ENCODE measurements around the gene MAGIX. TPM values are rescaled to one million over a fixed set of nuclear protein-coding genes. Genes with fewer than 3 reads are reported as not detected.
"Not testable (repeated sequence)": the region's sequence is repeated elsewhere in the genome, so short reads cannot be mapped to it uniquely, and the experiment has no call there.

MAGIX gene
- total and polyA plus RNA-seq, 9 donors = 0.32 to 22.5 (median 1.7) TPM

DNA sequence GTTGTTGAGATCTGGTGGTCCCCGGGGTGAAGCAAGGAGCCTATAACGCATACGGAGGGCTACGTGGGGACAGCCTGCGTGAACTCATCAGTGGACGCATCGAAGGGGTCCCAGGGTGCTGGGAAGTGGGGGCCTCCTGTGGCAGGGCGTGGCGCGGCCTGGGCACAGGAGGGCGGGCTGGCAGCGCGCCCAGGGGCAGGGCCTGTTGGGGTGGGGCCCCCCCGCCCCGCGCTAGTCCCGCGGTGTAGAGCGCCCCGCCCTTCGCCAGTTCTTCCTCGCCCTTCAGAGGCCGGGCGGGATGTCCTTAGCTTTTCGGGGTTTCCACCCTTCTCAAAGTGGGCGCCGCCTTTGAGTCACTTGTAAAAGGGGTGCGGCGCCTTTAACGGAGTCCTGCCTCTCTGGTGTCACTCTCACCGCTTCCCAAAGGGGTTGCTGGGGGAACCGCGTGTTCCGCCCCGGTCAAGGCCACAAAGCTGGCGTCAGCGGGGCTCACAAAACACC, 9.8 kb downstream of the MAGIX start:
- no peaks in the 10 kb centered on the region for H3K4me1 ChIP-seq (ENCODE audit: insufficient read depth)
- DNase-seq = peak; percentile 66 to 78 (median 72)
- H3K9me3 ChIP-seq = no peaks in the 10 kb centered on the region
- peak overlapping the region; percentile 44 to 81 for H3K27ac ChIP-seq
- no peaks in the 10 kb centered on the region for H3K27me3 ChIP-seq
- 33 to 50% (median 42%) methylated on average over 18 to 37 of the region's 37 CpGs for WGBS, 3 donors
- intact Hi-C loops (cut with DNase I) = no loop called here
- H3K4me3 ChIP-seq = peak overlapping the region; percentile 55
- TF ChIP-seq, protein P1, sequence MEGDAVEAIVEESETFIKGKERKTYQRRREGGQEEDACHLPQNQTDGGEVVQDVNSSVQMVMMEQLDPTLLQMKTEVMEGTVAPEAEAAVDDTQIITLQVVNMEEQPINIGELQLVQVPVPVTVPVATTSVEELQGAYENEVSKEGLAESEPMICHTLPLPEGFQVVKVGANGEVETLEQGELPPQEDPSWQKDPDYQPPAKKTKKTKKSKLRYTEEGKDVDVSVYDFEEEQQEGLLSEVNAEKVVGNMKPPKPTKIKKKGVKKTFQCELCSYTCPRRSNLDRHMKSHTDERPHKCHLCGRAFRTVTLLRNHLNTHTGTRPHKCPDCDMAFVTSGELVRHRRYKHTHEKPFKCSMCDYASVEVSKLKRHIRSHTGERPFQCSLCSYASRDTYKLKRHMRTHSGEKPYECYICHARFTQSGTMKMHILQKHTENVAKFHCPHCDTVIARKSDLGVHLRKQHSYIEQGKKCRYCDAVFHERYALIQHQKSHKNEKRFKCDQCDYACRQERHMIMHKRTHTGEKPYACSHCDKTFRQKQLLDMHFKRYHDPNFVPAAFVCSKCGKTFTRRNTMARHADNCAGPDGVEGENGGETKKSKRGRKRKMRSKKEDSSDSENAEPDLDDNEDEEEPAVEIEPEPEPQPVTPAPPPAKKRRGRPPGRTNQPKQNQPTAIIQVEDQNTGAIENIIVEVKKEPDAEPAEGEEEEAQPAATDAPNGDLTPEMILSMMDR (IDR thresholded peaks at IDR 0.05) = no peak
- TF ChIP-seq EP300 (IDR thresholded peaks at IDR 0.05) (no peak), POLR2A (IDR thresholded peaks at IDR 0.05) (no peak)
- H3K36me3 ChIP-seq = no peaks in the 10 kb centered on the region

DNA sequence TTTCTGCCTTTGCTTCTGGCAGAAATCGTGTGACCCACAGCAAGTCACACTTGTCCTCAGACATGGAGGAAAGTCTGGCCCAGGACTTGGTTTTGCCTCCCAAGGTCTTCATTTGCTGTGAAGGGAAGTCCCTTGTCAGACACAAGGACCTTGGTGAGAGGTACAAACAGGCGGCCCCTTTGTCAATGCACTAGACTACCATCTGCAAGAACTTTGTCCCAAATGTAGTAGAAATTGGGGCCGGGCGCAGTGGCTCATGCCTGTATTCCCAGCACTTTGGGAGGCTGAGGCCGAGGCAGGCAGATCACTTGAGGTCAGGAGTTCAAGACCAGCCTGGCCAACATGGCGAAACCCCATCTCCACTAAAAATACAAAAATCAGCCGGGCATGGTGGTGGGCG, 11.0 kb downstream of the MAGIX start:
- H3K4me3 ChIP-seq; H3K9me3 ChIP-seq; DNase-seq; H3K27ac ChIP-seq; H3K36me3 ChIP-seq; H3K27me3 ChIP-seq; H3K4me1 ChIP-seq (ENCODE audit: insufficient read depth); intact Hi-C loops (cut with DNase I): not testable (repeated sequence)
- WGBS, 3 donors = 77 to 88% (median 86%) methylated on average over 8 of the region's 8 CpGs

DNA sequence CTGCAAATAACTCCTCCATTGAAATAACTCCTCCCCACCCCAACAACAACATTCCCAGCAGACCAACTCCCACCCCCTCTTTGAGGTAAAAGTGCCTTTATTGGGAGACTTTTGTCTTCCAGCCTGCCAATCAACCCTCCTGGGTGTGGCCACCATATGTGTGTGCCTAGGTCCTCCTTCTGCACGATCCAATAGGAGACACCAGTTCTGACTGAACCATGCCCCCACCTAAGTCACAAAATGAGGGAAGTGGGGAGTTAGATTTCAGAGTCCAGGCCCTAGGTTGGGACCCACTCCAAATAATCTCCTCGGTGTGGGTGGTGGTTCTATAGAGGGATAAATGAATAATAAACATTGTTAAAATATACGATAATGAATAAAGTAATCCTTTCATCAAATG, 12.2 kb downstream of the MAGIX start:
- Histone ChIP-seq H3K36me3 (no peaks in the 10 kb centered on the region), H3K9me3 (no peaks in the 10 kb centered on the region), H3K4me1 (ENCODE audit: insufficient read depth) (no peaks in the 10 kb centered on the region), H3K27ac (no peak overlapping the region), H3K4me3 (no peak overlapping the region), H3K27me3 (no peaks in the 10 kb centered on the region)
- DNase-seq = no peak
- intact Hi-C loops (cut with DNase I) = no loop called here
- 53 to 61% (median 56%) methylated on average over 3 of the region's 3 CpGs for WGBS, 3 donors
- TF ChIP-seq, protein P1 (IDR thresholded peaks at IDR 0.05) = no peak
- TF ChIP-seq EP300 (IDR thresholded peaks at IDR 0.05) (no peak), POLR2A (IDR thresholded peaks at IDR 0.05) (no peak)

DNA sequence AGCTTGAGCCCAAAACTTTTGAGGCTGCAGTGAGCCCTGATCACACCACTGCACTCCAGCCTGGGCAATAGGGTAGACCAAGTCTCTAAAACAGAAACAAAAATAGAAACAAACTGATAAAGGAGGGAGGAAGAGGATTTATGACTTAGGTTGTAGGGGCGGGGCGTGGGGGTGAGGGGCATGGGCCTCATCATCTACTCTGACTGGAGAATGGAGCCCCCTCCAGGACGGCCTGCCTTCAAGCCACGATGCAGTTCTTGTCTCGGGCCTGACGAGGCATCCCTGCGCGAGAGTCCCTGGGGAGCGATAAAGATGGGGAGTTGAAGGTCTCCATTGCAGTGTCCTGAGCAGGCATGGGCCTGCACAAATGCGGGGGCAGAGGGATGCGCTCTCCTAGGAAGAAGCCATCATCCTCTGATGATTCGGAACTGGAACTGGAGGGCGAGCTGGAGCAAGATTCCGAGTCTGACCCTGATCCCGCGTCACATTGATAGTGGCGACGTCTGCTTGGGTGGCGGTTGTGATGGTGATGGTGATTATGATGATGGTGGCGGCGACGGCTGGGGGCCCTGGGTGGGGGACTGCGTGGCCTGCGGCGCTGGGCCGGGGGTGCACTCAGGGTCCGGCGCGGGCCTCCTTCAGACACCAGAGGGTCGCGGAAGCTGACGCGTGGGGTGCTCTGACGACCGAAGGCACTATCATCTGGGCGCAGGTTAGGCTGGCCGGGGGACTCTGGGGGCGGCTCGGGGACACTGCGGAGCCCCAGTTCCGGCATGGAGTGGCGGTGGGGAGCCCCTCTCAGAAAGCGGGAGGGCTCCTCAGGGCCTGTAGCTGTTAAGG, 13.1 kb downstream of the MAGIX start:
- H3K9me3 ChIP-seq = no peaks in the 10 kb centered on the region
- no peaks in the 10 kb centered on the region for H3K27me3 ChIP-seq
- H3K4me3 ChIP-seq = no peak overlapping the region
- TF ChIP-seq EP300 (IDR thresholded peaks at IDR 0.05) (no peak), POLR2A (IDR thresholded peaks at IDR 0.05) (no peak)
- TF ChIP-seq, protein P1 (IDR thresholded peaks at IDR 0.05) = no peak
- no peak overlapping the region for H3K27ac ChIP-seq
- WGBS, 3 donors = 83 to 86% (median 85%) methylated on average over 38 to 43 of the region's 43 CpGs
- no peaks in the 10 kb centered on the region for H3K4me1 ChIP-seq (ENCODE audit: insufficient read depth)
- DNase-seq = no peak
- no peaks in the 10 kb centered on the region for H3K36me3 ChIP-seq
- intact Hi-C loops (cut with DNase I) = no loop called here
